Upper lobe of left lung (tissue), 4 donors: ENCODE results near the gene ABCB6.
A peak's percentile ranks its signal among the peaks of the same experiment; 100 is the strongest.

ENCODE experiments used
- EP300 ChIP-seq, 4 donors: sonication (generic); formaldehyde crosslinking; IDR thresholded peaks; one replicate each; pipeline ENCODE4 v1.5.1; 2017; ENCODE audit warnings: antibody characterized with exemption in 4 of 4, control low read depth in 2 of 4
- POLR2A ChIP-seq, 4 donors: fragments of 450-650 bp; IDR thresholded peaks; one replicate each; pipeline ENCODE4 v1.5.1; 2016 to 2017; ENCODE audit warnings: antibody characterized with exemption in 4 of 4, mild to moderate bottlenecking in 2 of 4
- POLR2AphosphoS5 ChIP-seq, 2 donors: sonication (generic); formaldehyde crosslinking; IDR thresholded peaks; one replicate each; pipeline ENCODE4 v1.5.1; 2017; ENCODE audit warnings: antibody characterized with exemption in 2 of 2
- TF ChIP-seq, protein P1 (sequence below), 6 experiments: fragments of 450-650 bp in 4 of 6; fragments of 200-600 bp in 2 of 6; sonication (generic) in 2 of 6; IDR thresholded peaks; one replicate each; pipeline ENCODE4 v1.5.1; 2016 to 2019; ENCODE audit warnings: antibody characterized with exemption in 6 of 6

DNA sequence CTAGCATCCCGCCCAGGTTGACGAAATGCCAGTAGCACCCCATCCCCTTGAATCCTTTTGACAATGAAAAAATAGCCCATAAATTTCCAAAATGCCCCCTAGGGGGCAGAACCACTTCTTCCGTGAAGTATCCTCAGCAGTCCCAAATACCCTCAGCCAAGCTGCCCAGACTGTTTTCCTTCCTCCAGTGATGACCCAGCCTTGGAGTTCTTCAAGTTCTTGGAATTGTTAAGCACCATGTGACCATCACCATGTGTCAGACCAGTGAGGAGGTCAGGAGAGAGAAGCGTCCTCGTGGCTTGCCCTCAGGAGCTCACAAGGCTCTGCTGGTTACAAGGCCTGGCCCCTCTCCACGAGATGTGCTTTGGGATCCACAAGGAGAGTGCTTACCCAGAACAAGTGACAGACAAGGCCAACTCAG, 47.5 kb downstream of the ABCB6 start:
- TF ChIP-seq POLR2A (IDR thresholded peaks at IDR 0.05) (no peak), POLR2AphosphoS5 (IDR thresholded peaks at IDR 0.05) (peak in 1 of 2 donors; percentile 10), EP300 (IDR thresholded peaks at IDR 0.05) (no peak)
- TF ChIP-seq, protein P1, sequence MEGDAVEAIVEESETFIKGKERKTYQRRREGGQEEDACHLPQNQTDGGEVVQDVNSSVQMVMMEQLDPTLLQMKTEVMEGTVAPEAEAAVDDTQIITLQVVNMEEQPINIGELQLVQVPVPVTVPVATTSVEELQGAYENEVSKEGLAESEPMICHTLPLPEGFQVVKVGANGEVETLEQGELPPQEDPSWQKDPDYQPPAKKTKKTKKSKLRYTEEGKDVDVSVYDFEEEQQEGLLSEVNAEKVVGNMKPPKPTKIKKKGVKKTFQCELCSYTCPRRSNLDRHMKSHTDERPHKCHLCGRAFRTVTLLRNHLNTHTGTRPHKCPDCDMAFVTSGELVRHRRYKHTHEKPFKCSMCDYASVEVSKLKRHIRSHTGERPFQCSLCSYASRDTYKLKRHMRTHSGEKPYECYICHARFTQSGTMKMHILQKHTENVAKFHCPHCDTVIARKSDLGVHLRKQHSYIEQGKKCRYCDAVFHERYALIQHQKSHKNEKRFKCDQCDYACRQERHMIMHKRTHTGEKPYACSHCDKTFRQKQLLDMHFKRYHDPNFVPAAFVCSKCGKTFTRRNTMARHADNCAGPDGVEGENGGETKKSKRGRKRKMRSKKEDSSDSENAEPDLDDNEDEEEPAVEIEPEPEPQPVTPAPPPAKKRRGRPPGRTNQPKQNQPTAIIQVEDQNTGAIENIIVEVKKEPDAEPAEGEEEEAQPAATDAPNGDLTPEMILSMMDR (IDR thresholded peaks at IDR 0.05), result peak; percentile 50 to 73 (median 62)
